HG03045 (cell line): Measurements from ENCODE around the gene MARCO.
"Not testable (repeated sequence)": the region's sequence is repeated elsewhere in the genome, so short reads cannot be mapped to it uniquely, and the experiment has no call there.

Experiments used
- ATAC-seq: cut with Tn5 transposase; IDR thresholded peaks from one replicate; pipeline ENCODE4 v1.9.1; 2021; ENCODE audit warnings: mild to moderate bottlenecking, moderate library complexity; ENCODE audit not compliant: unreplicated experiment

The MARCO gene

GRCh38 chr2:118925981-118926380 lies 16.0 kb upstream of the MARCO start:
- ATAC-seq = no peak

DNA sequence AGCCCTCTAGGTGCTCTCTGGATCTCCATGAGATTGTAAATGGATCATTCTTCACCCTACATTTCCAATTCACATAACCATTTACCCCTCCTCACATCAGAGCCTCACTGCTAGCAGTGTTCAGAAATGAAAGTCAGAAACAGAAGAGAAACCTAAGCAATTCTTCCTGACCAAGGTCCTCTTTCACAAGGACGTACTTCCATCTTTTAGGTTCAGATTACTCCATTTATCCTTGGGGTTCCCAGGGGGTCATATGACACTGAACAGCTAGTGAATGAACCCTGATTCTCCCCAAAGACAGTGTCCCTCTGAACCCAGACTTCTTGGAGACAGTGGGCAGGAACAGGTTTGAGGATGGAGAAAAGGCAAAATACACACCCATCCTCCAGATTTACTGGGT lies 12.9 kb upstream of the MARCO start:
- ATAC-seq = no peak

- no peak for ATAC-seq
These were observed 9.0 kb upstream of the MARCO start for GRCh38 chr2:118932949-118933348.

DNA sequence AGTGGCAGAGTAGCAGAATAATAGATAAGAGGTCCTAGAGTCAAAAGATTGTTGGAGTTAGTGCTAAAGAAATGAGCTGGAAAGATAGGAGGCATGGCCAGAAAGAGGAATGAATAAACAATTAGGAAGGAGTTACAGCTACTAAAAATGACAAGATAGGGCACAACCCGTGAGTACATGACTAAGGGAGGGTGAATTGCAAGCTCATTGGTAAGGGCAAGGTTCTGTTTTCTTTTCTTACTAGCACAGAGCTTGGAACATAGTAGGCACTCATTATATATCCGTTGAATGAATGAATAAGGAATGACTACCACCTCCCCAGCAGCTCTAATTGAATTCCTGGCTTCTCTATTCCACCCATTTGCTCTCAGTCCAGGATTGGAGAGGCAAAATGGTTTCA lies 5.7 kb upstream of the MARCO start:
- no peak for ATAC-seq

GRCh38 chr2:118936936-118937335 lies 5.1 kb upstream of the MARCO start:
- no peak for ATAC-seq

DNA sequence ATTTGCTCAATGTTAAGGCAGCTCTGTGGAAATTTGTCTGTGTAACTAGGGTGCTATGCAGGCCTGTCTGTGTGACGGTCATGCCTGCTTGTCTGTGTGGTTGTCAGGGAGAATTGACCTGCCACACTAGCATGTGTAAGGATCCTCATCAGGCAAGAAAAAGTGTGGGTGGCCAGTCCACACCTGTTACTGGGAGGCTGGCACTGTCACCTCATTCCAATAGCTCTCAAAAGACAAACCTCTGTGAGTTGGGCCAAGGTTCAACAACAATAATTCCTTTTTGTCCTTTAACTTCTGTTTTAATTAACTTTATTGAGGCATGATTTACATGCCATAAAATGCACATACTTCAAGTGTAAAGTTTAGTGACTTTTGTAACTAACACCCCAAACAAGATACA lies 4.2 kb upstream of the MARCO start:
- no peak for ATAC-seq

DNA sequence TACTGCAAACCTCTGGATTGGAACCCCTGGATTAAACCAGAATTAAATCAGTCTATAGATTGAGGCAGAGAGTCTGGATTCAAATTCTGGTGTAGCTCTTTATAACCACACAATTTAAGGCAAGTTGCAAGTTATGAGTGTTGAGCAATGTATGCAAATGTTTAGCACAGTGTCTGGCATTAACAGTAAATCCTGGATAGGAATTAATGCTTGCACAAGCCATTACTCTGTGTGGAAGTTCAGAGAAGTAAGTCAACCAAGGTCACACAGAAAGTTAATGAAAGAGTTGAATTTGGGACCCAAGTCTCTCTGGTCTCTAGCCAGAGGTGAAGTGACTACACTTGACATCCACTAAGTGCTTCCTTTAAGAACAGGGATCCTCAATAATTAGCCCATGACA lies 2.0 kb upstream of the MARCO start:
- ATAC-seq = no peak

- ATAC-seq = no peak
These were observed 1.4 kb upstream of the MARCO start for GRCh38 chr2:118940486-118941120.

DNA sequence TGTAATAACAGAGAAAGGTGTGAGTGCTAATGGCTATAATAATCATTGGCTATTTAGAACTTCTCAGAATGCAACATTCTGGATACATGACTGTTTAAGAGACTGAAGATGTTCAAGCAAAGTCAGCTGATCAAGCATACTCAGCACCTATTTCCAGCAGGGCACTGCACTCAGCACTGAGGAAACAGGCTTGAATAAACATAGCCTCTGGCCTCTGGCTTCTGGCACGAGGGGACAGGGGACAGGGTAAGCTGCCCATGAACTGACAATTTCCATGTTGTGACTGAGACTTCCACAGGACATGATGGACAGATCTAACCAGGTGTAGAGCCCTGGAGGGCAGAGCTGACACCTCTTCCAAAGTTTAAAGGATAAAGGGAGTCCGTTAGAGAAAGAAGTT lies 1.3 kb downstream of the MARCO start:
- no peak for ATAC-seq

DNA sequence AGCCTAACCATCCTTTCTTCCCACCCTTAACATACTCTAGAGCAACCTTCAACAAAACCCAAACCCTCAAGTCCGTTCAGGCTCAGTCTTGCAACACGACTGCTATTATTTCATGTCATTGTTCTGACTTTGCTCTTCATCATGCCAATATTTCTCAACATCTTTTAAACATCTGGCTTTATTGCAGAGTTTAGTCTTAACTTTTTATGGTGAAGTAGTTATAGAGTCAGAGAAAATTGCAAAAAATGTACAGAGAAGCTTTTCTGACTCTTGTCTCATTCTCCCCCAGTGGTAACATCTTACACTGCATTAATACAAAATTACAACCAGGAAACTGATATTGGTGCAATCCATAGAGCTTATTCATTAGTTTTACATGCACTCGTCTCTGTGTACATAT lies 3.9 kb downstream of the MARCO start:
- ATAC-seq = no peak

GRCh38 chr2:118948266-118948665 lies 6.3 kb downstream of the MARCO start:
- not testable (repeated sequence) for ATAC-seq

GRCh38 chr2:118954297-118955060 lies 12.5 kb downstream of the MARCO start:
- ATAC-seq = no peak

- no peak for ATAC-seq
These were observed 23.7 kb downstream of the MARCO start for GRCh38 chr2:118965737-118966136.

GRCh38 chr2:118967124-118967880 lies 25.3 kb downstream of the MARCO start:
- ATAC-seq = no peak

DNA sequence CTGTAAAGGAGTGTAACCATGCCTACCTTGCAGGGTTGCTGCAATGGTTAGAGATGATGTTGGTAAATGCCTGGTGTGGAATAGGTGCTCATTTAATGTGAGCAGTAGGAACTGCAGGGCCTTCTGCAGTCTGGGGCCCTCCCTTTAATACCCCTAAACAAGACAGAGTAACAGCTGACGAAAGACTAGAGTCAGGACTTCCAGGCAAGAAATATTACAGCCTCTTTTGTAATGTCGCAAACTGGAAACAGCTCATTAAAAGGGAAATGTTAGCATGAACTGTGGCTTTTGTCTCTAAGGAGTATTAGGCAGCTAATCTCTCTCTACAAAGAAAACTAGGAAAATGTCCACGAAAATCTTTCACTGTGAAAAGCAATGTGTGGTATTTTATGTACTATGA lies 26.0 kb downstream of the MARCO start:
- no peak for ATAC-seq

GRCh38 chr2:118968961-118969733 lies 27.2 kb downstream of the MARCO start:
- ATAC-seq = no peak

DNA sequence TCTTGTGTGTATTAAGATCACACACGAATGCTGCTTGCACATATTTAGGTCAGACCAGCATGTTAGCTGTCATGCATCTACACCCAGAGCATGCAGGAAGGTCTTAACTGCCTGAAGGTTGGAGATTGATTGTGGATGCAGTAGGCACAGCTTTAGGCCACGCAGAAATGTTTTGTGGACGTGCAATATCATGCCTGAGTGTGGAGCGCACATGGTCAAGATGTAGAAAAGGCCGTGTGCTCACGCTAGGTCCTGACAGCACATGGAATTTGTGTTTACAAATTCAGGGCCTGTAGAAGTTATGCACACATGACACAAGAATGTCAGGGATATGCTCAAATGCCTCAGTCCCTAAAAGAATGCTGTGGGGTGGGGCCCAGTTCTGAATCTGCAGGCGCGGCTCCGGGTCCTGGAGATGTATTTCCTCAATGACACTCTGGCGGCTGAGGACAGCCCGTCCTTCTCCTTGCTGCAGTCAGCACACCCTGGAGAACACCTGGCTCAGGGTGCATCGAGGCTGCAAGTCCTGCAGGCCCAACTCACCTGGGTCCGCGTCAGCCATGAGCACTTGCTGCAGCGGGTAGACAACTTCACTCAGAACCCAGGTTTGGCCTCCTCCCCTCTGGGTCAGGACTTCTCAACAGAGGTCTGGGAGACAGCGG lies 27.9 kb downstream of the MARCO start:
- ATAC-seq = no peak

DNA sequence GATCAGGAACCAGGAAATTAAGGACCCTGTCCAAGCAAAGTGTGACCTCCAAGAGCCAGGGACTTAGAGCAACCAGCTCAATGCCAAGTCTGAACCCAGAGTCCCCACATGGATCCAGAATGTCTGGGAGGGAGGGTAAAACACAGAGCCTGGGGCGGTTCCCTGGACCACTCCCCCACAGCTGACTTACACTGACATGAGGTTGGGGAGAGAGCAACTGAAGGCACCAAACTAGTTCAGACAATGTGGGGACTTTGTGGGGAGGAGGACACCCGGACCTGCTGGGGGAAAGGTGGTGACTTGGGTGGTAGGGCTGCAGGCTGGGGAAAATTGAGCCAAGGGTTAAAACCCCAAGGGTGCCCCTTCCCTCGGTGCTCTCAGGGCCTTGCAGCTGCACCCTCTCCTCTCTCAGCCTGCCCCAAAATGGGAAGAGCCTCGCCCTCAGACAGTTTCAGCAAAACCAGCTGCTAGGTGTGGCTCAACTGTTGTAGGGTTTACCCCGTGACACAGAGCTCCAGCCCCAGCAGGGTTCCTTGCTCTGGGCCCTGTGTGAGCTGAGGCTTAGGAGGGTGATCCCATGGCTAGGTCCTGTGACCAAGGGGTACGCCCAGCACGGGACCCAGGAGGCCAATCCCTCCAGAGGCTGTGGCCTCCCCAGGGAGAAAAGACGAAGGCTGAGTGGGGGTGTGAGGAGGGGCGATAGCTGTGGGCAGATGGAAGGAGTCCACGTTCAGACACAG lies 28.6 kb downstream of the MARCO start:
- no peak for ATAC-seq

DNA sequence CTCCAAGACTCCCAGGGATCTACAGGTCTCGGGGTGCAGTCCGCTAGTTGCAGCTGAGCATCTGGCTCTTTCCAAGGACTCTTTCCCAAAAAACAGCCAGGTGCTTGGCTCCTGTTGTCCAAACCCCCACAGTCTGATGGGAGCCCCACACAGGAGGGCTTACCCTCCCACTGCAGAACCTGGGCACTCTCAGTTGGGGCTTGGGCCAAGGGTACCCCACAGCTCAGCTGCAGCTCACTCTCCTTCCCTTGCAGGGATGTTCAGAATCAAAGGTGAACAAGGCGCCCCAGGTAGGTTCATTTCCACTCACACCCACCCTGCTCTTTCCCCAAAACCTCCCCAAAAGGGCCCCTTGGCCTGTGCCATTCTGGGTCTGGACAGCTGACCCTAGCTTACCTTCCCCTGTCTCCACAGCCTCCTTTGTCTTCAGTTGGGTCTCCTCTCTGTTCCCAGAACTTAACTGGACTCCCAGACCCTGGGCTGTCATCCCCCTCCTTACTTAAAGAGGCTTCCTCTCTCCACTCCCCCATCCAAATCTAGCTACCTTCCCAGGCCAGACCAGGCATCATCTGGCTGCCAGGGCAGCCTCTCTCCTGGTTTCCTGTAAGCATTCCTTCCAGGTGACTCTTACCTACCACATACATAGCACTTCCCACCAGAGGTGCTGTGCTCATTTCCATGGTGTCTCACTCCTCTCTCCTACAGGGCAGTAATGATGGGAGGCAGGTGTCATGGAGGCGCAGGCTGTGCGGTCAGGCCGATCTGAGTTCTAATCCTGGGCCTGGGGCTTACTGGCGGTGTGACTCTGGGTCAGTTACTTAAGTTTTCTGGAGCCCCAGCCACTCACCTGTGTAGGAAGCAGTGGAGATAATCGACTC lies 29.5 kb downstream of the MARCO start:
- ATAC-seq = no peak
